Measurements from ENCODE around the gene HOXB6. TPM values are rescaled to one million over a fixed set of nuclear protein-coding genes. Genes with fewer than 3 reads are reported as not detected.

Gene HOXB6
- total RNA-seq, 1 experiment from 2014 or later: 40.2 TPM

GRCh38 chr17:48554412-48555257, 50.2 kb downstream of the HOXB6 start:
- DNase-seq (ENCODE audit: low spot score): no peak

GRCh38 chr17:48553826-48554225, 51.0 kb downstream of the HOXB6 start:
- no peak for DNase-seq (ENCODE audit: low spot score)

GRCh38 chr17:48553190-48553547, 51.6 kb downstream of the HOXB6 start:
- DNase-seq (ENCODE audit: low spot score): no peak

- no peak for DNase-seq (ENCODE audit: low spot score)
Observed at GRCh38 chr17:48552466-48553189, 52.2 kb downstream of the HOXB6 start.

- DNase-seq (ENCODE audit: low spot score): no peak
Observed at GRCh38 chr17:48551596-48552465, 53.0 kb downstream of the HOXB6 start.

GRCh38 chr17:48551214-48551555, 53.6 kb downstream of the HOXB6 start:
- DNase-seq (ENCODE audit: low spot score): no peak

GRCh38 chr17:48550502-48551213, 54.1 kb downstream of the HOXB6 start:
- DNase-seq (ENCODE audit: low spot score): no peak

- DNase-seq (ENCODE audit: low spot score): no peak
Observed at GRCh38 chr17:48549914-48550501, 54.8 kb downstream of the HOXB6 start.

GRCh38 chr17:48549281-48549630, 55.5 kb downstream of the HOXB6 start:
- no peak for DNase-seq (ENCODE audit: low spot score)

- no peak for DNase-seq (ENCODE audit: low spot score)
Observed at GRCh38 chr17:48548523-48549280, 56.1 kb downstream of the HOXB6 start.

GRCh38 chr17:48547808-48548522, 56.8 kb downstream of the HOXB6 start:
- DNase-seq (ENCODE audit: low spot score): no peak

- no peak for DNase-seq (ENCODE audit: low spot score)
Observed at GRCh38 chr17:48546924-48547807, 57.6 kb downstream of the HOXB6 start.

GRCh38 chr17:48546137-48546923, 58.5 kb downstream of the HOXB6 start:
- no peak for DNase-seq (ENCODE audit: low spot score)

Other genes starting within 250 kb of the HOXB6 start
- 2.6 TPM in 1 of 2 replicates, not detected in the other for gene SKAP1, start 174.8 kb downstream of the HOXB6 start, total RNA-seq (2014; rRNA removed; shearing (Covaris generic))
- gene HOXB1, start 74.0 kb downstream of the HOXB6 start, total RNA-seq (2014; rRNA removed; shearing (Covaris generic)): not detected in 2 replicates
- 27.0 and 30.6 TPM in 2 replicates for gene HOXB2, start 59.9 kb downstream of the HOXB6 start, total RNA-seq (2014; rRNA removed; shearing (Covaris generic))
- 5.1 and 6.3 TPM in 2 replicates for gene HOXB4, start 26.6 kb downstream of the HOXB6 start, total RNA-seq (2014; rRNA removed; shearing (Covaris generic))
- gene HOXB3, start 14.7 kb downstream of the HOXB6 start, total RNA-seq (2014; rRNA removed; shearing (Covaris generic)): 20.1 and 24.1 TPM in 2 replicates
- 2.0 and 2.4 TPM in 2 replicates for gene HOXB5, start 11.2 kb downstream of the HOXB6 start, total RNA-seq (2014; rRNA removed; shearing (Covaris generic))
- gene HOXB7, start 6.0 kb upstream of the HOXB6 start, total RNA-seq (2014; rRNA removed; shearing (Covaris generic)): 22.4 and 24.7 TPM in 2 replicates
- 34.8 and 56.0 TPM in 2 replicates for gene HOXB8, start 10.3 kb upstream of the HOXB6 start, total RNA-seq (2014; rRNA removed; shearing (Covaris generic))
- gene HOXB9, start 21.4 kb upstream of the HOXB6 start, total RNA-seq (2014; rRNA removed; shearing (Covaris generic)): 6.2 and 8.3 TPM in 2 replicates
- gene PRAC1, start 117.5 kb upstream of the HOXB6 start, total RNA-seq (2014; rRNA removed; shearing (Covaris generic)): not detected in 2 replicates
- not detected in 2 replicates for gene PRAC2, start 118.2 kb upstream of the HOXB6 start, total RNA-seq (2014; rRNA removed; shearing (Covaris generic))
- 1.2 and 2.2 TPM in 2 replicates for gene HOXB13, start 123.8 kb upstream of the HOXB6 start, total RNA-seq (2014; rRNA removed; shearing (Covaris generic))
- 0.02 TPM in 1 of 2 replicates, not detected in the other for gene TTLL6, start 212.2 kb upstream of the HOXB6 start, total RNA-seq (2014; rRNA removed; shearing (Covaris generic))
- gene CALCOCO2, start 226.0 kb upstream of the HOXB6 start, total RNA-seq (2014; rRNA removed; shearing (Covaris generic)): 50.3 and 78.4 TPM in 2 replicates

Measured in A172 (cell line).